NCI-H146 treated with DMSO at 0.1 percent for 48 hours (cell line): ENCODE data around the gene GGTA1.
"Not testable (repeated sequence)": the region's sequence is repeated elsewhere in the genome, so short reads cannot be mapped to it uniquely, and the experiment has no call there.

Experiments used
- DNase-seq: peaks from one replicate; lab custom pipeline; 2025; ENCODE audit not compliant: unreplicated experiment; lab: John Stamatoyannopoulos, UW

The GGTA1 gene

DNA sequence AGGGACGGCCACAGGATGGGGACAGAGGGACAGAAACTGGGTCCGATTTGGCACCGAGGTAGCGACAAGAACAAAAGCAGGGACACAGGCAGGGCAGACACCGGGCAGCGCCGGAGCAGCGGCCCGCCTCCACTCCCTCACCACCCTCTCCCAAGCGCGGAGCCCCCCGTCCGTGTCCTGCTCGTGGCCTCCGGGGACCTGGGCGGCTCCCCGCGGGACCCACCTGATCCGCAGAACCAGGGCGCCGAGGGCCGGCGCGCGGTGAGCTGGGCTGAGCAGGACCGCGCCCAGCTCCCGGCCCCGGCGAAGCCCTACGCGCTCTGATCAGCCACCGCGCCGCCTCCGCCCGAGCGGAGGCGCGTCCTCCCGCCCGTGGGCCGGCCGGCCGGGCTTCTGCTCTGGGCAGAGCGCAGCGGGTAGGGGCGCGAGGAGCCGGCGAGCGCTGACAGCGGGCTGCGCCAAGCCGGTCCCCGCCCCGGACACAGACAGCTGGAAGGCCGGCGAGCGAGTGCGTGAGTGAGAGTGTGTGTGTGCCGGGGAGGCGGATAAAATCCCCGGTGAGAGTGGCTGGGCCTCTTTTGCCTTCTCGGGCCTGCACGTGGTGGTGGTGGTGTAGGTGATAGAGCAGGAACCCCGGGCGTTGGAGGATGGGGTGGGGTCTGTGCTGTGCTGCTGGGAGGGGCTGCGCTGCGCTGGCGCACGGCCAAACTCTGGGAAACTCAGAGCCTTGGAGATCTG is at the start of gene GGTA1:
TSS of gene GGTA1 (minus strand) at position 418 of the 738 bp plus-strand sequence. CDS start 31,922 bp downstream, outside the sequence.
- no peak for DNase-seq

DNA sequence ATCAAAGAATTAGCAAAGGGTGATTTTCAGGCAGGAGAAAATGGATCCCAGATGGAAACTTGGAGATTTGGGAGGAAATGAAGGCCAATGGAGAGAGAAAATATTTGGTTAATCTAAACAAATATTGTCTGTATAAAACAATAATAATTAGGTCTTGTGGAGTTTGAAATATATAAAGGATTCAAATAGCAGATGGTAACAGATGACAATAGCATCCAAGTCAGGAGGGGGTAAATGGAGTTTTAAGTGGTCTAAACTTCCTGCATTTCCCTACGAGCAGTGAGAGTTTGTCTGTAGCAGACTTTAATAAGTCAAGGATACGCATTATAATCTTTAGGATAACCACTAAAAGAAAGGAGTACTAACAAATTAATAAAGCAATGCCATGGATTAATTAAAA is 49.0 kb upstream of the GGTA1 start:
- no peak for DNase-seq

DNA sequence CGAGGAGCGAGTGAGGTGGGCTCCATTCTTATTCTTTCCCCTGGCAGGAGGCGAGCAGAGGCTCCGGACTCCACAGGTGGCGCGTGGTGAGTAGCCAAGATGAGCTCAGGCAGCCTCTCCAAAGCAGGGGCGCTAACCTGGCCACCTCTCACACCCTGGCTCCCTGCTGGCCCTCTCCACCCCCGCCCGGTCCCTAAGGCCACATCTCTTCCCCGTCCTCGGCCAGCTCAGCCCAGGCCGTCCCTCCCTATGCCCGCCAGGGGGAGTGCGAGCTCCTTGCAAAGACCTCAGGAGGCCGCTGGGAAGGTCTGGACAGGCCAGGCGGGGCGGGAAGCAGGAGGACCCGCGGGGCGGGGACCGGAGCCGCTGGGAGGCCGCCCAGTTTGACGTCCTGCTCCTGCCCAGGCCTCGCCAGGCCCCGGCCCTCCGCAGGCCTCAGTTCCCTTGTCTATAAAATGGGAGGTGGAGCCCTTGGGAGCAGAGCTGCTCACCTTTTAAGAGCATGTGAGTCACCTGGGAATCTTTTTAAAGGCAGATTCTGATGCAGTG is 46.3 kb upstream of the GGTA1 start:
- peak; percentile 32 for DNase-seq

DNA sequence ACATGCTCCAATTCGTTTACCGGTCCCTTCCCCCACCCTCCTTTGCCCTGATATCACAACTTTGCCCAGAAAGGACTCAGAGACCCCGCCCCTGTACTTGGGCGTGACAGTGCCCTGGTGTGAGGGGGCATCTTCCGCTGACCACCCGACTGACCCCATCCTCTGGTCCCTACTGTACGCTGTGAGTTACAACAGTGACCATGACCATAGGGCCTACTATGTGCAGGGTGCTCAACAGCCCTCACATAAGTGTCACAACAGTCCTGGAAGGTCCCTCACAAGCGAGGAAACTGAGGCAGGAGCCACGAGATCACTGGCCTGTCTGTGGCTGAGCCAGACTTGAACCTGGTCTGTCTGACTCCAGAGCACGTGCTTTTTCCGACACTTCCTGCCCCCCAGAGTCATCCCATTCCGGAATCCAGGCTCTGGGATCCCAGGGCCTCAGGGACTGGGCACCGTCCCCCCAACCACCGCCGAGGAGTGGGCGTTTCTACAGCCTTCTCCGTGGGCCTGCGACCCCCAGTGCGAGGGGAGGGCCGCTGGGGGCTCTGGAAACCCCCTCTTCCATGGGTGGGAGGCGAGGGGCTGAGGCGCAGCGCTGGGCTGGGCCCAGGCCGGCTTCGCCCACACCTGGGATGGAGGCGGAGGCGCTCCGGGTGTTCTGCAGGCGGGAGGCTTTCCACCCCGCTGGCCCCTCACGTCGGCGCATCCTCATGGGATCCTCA is 45.7 kb upstream of the GGTA1 start:
- no peak for DNase-seq

DNA sequence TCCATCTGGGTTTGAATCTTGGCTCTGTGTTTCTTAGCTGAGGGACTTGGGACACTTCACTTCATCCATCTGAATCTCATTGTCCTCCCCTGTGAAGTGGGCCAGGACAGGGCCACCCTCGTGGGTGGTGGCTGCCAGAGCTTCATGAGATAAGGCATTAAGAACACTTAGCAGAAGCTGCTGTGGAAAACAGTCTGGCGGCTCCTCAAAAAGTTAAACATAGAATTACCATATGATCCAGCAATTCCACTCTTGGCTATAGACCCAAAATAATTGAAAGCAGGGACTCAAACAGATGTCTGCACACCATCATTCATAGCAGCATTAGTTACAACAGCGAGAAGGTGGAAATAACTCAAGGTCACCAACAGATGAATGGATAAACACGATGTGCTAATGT is 42.4 kb upstream of the GGTA1 start:
- no peak for DNase-seq

DNA sequence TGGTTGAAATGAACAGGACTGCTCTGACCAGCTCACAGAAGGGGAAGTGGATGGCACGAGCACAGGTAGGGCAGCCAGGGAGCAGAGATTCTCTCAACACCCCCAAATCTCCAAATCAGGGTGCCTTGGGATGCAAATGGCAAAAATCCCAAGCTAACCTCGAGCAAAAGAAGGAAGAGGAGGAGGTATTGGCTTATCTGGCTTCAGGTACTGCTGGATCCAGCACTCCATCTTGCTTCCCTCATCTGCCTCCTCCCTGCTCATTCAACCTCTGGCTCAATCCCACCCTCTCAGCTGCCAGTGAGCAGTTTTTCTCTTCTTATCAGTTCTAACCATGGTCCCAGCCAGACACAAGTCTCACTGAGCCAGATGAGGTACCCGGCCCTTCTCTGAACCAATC is 41.6 kb upstream of the GGTA1 start:
- no peak for DNase-seq

DNA sequence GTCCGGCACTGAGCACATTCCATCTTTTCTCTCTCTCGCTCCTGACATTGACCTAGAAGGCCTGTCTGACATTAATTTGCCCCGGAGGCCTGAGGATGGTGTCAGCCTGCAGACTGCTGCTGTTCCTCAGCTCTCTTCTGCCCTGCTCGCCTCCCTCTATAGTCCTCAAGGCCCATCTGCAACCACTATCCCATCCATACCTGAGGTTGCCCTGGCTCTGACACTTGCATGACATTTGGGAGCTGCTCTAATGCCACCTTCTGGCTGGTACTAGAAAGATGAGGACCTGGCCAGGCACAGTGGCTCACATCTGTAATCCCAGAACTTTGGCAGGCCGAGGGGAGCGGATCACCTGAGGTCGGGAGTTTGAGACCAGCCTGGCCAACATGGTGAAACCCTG is 38.6 kb upstream of the GGTA1 start:
- DNase-seq: no peak

DNA sequence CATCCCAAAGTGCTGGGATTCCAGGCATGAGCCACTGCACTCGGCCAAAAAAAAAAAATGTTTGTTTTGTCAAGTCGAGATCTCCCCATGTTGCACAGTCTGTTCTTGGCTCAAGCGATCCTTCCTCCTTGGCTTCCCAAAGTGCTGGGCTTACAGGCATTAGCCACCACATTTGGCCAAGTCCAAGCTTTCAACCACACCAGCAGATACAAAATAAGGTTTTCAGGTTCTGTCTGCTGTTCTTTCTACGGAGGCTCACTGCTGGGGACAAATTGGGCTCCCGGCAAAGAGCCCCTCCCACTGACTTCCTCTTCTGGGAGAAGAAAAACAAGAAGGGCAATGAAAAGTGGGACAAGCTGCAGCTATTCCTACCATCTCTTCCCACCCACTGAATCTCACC is 37.6 kb upstream of the GGTA1 start:
- DNase-seq: no peak

DNA sequence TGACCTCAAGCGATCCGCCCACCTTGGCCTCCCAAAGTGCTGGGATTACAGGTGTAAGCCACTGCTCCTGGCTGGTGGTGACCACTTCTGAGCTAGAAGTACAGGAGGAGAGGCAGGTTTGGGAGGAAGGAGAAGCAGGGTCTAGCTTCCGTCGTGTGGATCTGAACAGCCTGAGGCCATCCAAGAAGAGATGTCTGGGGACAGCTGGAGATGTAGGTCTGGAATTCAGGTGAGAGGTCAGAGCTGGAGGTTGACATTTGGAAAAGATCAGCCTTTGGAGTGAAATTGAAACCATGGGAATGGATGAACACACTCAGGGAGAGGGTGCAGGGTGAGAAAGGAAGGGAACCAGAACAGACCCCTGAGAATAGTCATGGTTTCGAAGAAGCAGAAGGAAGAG is 33.2 kb upstream of the GGTA1 start:
- no peak for DNase-seq

DNA sequence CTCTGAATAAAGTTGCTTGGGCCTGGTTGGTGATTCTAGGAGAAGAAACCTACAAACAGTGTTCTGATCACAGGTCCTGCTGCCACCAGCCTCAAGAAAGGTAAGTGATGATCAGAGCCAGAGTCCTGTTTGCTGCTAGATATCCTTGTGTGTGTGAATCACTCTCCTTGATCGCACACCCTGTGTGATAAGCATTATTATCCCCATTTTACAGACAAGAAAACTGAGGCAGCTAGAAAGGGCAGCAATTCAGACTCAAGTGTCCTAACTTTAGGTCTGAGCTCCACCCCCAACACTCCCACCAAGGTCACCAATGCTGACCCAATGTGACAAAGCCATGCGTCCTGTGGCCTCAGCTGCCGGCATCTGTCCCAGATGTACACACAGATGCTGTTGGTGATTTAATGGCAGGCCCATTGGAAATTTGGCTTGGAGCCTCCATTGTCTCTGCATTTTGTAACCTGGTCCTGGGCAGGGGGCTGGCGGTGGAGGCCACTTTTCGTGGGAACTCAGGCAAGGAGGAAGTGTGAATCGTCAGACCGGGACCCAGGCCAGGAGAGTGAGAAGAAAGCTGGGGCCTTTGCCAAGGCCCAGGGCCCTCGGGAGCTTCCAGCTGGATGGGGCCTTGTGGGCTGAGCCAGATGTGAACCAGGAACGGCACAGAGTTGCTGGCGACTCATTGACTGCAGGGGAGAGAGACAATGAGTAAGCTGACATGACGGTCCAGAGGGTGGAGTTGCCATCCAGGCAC is 29.8 kb upstream of the GGTA1 start:
- no peak for DNase-seq

DNA sequence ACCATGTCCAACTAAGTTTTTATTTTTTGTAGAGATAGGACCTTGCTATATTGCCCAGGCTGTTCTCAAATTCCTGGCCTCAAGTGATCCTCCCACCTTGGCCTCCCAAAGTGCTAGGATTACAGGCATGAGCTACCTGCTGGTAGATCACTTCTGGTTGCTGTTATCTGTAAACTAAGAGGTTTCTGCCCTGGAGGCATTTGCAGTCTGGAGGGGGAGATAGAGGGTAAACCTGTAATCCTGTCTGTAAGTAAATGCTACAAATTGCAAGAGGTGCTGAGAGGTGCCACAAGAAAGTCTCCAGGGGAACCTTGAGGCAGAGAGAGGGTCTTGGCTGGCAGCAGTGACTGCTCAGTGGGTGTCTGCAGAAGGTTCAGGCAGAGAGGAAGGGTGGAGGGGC is 29.0 kb upstream of the GGTA1 start:
- DNase-seq: no peak

DNA sequence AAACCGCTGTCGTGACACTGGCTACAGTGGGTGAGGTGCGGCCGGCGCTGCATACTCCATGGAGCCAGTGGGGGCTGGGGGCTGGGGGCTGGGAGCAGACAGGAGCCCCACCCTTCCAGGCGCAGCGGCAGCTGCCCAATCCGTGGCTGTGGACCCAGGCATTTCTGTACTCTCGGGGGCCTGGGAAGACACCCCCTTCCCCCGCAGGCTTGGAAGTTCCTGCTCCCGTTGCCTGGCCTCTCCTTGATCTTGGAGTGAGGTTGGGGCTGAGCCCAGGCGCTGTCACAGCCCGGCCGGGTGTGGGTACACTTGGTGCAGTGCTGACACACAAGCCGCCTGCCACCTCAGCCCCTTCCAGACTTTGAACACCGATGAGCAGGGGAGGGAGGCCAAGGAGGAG is 27.7 kb upstream of the GGTA1 start:
- no peak for DNase-seq

DNA sequence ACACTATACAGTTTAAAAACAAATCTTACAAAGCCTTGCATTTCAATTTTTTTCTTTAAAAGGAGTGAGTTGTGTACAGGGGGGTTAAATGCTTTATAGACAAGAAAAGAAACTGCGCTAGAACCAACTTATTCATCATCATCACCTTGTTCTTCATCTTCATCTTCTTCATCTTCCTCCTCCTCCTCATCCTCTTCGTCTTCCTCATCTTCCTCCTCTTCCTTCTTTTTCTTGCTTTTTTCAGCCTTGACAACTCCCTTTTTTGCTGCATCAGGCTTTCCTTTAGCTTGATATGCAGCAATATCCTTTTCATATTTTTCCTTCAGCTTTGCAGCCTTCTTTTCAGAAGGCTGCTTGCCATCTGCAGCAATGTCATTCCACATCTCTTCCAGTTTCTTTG is 20.0 kb upstream of the GGTA1 start:
- not testable (repeated sequence) for DNase-seq

DNA sequence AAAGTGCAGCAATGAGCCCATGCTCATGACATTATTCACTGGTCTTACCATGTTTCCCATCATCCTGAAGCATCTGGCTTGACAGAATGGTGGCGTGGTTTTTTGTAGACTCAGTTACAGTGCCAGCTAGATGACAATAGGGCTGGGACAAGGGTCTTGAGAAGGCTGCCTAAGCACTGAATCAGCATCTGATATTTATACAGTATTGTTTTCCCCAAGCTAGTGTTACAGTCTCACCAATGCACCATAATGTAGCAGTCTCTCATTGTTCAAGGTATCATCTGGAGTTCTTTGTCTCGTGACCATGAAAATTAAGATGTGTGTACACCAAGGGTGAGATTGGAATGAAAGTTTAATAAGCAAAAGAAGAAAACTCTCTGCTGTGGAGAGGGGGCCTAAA is 19.0 kb upstream of the GGTA1 start:
- DNase-seq: no peak

DNA sequence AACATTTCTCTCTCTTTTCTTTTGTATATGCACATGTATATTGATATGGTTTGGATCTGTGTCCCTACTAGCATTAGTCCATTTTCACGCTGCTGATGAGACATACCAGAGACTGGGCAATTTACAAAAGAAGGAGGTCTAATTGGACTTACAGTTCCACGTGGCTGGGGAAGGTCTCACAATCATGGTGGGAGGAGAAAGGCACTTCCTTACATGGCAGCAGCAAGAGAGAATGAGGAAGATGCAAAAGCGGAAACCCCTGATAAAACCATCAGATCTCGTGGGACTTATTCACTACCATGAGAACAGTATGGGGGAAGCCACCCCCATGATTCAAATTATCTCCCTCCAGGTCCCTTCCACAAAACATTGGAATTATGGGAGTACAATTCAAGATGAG is 13.5 kb upstream of the GGTA1 start:
- DNase-seq: not testable (repeated sequence)

DNA sequence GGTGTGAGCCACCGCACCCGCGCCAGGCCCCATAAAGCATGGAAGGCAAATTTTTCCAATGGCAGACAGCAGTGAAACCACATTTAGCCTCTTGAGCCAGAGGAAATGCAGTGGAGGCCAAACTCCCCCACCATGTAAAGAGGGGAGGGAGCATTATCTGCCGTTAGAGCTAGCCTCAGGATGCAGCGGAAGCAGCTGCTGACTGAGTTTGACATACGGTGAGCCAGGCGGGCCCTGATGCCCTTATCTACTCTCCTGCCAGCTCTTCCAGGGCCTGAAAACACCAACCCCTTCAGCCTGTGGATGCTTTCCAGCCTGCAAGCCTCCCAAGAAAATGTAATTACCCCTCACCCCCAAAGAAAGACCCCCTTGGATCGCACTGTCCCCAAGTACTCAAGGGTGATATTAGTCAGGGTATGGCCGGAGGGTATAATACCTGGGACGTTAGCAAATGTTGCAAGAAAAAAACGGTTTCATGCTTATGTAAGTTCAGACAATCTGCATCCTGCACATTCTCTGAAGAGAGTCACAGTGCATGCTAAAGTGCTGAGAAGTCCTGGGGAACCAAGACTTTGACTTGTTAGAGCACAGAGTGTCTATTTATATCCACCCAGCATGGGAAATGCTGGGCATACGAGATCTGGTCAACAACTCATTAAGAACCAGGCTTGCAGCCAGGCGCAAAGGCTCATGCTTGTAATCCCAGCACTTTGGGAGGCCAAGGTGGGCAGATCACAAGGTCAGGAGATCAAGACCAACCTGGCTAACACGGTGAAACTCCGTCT is 11.3 kb upstream of the GGTA1 start:
- no peak for DNase-seq

DNA sequence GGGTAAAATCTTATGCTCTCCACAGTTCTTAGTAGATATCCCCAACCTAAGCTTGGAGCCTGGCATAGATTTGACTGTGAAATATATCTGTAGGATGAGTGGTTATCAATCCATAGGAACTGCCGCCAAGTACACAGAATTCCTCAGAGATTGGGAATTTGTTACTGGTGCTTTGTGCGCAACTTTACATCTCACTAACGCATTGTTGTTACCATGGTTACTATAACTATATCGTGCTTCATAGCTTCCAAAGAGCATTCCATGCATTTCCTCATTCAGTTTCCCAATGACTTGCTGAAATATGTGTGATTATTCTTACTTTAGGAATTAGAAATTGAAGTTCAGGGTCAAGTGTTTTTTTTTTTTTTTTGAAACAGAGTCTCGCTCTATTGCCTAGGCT is 9.5 kb upstream of the GGTA1 start:
- no peak for DNase-seq

DNA sequence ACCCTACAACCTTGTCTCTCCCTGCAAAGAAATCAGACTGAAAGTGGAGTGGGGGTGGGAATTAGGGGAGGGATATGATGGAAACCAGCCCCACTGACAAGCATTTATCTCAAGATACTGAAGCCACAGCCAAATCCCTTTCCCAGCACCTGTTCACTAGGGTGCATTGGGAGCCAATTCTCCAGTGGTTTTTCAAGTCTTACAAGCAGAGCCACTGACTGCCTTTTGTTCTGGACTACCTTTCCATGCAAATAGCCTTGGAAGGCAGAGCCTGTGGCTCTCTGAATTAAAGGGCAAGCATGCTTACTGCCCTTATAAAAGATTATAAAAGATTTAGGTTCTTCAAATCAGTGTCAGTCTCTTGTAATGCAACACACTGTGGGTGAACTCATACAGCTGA is 8.8 kb upstream of the GGTA1 start:
- no peak for DNase-seq

DNA sequence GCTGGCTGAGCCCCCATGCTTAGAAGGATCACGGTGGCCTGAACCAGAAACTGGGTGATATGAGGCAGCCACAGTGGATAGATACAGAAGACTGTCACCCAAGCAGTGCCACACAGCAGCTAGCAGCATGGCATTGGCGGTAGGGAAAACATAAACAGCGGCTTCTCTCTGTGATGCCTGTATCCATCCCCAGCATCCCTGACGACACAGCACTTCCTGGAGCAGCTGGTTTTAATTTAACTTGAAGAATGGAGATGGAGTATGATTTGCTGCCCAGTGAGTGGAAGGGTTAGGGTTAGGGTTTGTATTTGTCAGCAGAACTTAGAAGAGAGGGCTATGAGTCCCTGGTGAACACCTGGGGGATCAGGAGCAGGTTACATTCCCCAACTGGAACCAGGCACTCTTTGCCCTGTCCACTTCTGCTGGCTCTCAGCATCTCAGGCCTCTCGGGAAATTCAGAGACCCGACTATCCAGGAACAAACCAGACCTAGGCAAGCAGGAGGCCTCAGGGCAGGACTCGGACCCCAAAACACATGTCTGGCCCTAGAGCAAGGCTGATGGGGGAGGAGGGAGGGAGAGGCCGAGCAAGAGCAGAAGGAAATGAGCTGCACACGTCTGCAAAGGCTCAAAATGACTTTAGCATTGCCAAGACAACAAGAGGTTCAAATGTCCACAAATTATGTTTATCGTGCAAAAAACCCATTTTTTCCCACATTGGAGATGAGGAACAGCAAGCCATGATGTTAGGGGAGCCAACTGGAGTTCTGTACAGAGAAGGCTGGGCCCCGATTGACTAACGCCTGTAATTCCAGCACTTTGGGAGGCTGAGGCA is 6.5 kb upstream of the GGTA1 start:
- DNase-seq: no peak

DNA sequence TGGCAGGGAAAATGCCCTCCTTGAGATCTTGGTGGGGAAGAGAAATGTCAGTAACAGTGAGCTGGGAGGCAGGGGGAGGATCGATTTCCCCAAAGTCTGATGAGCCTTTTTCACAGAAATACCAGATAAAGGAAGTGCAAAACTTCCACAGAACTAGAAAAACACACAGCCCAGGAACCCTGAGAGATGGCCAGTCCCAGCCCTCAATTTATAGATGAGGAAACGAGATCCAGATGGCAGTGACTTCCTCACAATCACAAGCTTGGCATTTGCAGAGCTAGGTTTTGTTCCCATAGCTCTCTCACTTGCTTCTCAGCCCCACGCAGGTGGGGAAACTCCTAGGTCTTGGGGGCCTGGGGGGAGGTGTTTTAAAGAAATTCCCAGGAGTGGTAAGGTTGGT is 3.8 kb upstream of the GGTA1 start:
- no peak for DNase-seq
